Activated CD4-positive, alpha-beta T cell treated with anti-CD3 and anti-CD28 coated beads, Interleukin-2, amount 10 ng/mL, durations not matched to agents 24 days and 14 days (primary cell): Measurements from ENCODE around the gene SFMBT1. TPM values are rescaled to one million over a fixed set of nuclear protein-coding genes. Genes with fewer than 3 reads are reported as not detected.

Experiments
- DNase-seq: peaks from one replicate; pipeline ENCODE4 v3.0.0; 2022
- H3K27ac Mint-ChIP-seq: one replicate; pipeline ENCODE4 v1.8.0; 2022; ENCODE audit warnings: mild to moderate bottlenecking, mixed read lengths
- H3K27me3 Mint-ChIP-seq: one replicate; pipeline ENCODE4 v1.8.0; 2022; ENCODE audit warnings: mixed read lengths
- H3K36me3 Mint-ChIP-seq: one replicate; pipeline ENCODE4 v1.8.0; 2022; ENCODE audit warnings: low read depth, mild to moderate bottlenecking, mixed read lengths
- H3K4me1 Mint-ChIP-seq: one replicate; pipeline ENCODE4 v1.8.0; 2021; ENCODE audit warnings: mixed read lengths
- H3K4me3 Mint-ChIP-seq: one replicate; pipeline ENCODE4 v1.8.0; 2022; ENCODE audit warnings: mild to moderate bottlenecking, moderate library complexity, mixed read lengths
- H3K9me3 Mint-ChIP-seq: one replicate; pipeline ENCODE4 v1.8.0; 2021; ENCODE audit warnings: mixed read lengths
- intact Hi-C: fragments of 100-400 bp; cut with micrococcal nuclease; formaldehyde crosslinking; loops from one replicate; pipeline ENCODE4 v1.15.1; 2023
- total RNA-seq: library from RNA; stranded (reverse); gene quantifications from 2 replicates; pipeline ENCODE4 v1.2.3, GENCODE V29; 2022

The SFMBT1 gene
- total RNA-seq, 1 donor from 2014 or later = 28.6 TPM

GRCh38 chr3:52895418-52895817 lies 150.5 kb downstream of the SFMBT1 start:
- intact Hi-C loops = loop anchor here (1.0 to 10.0 kb wide), 5 partner anchors 88 to 361 kb away; partner anchors contain the start of genes GLT8D1, NEK4, NT5DC2 and SPCS1
- DNase-seq = no peak
- peak overlapping the region; percentile 40 for H3K27ac Mint-ChIP-seq
- H3K4me1 Mint-ChIP-seq = peaks cover 55% of the 10 kb centered on the region
- H3K9me3 Mint-ChIP-seq = no peaks in the 10 kb centered on the region
- H3K4me3 Mint-ChIP-seq = peak overlapping the region; percentile 94
- H3K36me3 Mint-ChIP-seq = peaks cover 21% of the 10 kb centered on the region
- H3K27me3 Mint-ChIP-seq = no peaks in the 10 kb centered on the region

GRCh38 chr3:52894756-52895155 lies 151.1 kb downstream of the SFMBT1 start:
- intact Hi-C loops = loop anchor here (1.0 to 10.0 kb wide), 5 partner anchors 89 to 360 kb away; partner anchors contain the start of genes GLT8D1, NEK4, NT5DC2 and SPCS1
- peaks cover 21% of the 10 kb centered on the region for H3K36me3 Mint-ChIP-seq
- DNase-seq = no peak
- H3K9me3 Mint-ChIP-seq = no peaks in the 10 kb centered on the region
- H3K4me3 Mint-ChIP-seq = peak overlapping the region; percentile 94
- peak overlapping the region; percentile 40 for H3K27ac Mint-ChIP-seq
- H3K27me3 Mint-ChIP-seq = no peaks in the 10 kb centered on the region
- peaks cover 59% of the 10 kb centered on the region for H3K4me1 Mint-ChIP-seq

GRCh38 chr3:52893723-52894122 lies 152.2 kb downstream of the SFMBT1 start:
- no peak for DNase-seq
- Mint-ChIP-seq H3K4me3 (peak overlapping the region; percentile 70), H3K9me3 (no peaks in the 10 kb centered on the region), H3K36me3 (peaks cover 21% of the 10 kb centered on the region), H3K27me3 (no peaks in the 10 kb centered on the region), H3K27ac (no peak overlapping the region), H3K4me1 (peaks cover 59% of the 10 kb centered on the region)
- intact Hi-C loops = loop anchor here (2.0 to 10.0 kb wide), 3 partner anchors 19 to 359 kb away; partner anchors contain the start of genes GLT8D1, NT5DC2, SPCS1 and UQCC5

- Mint-ChIP-seq H3K27me3 (no peaks in the 10 kb centered on the region), H3K9me3 (no peaks in the 10 kb centered on the region), H3K36me3 (peaks cover 20% of the 10 kb centered on the region), H3K4me3 (peak overlapping the region; percentile 70), H3K4me1 (peaks cover 56% of the 10 kb centered on the region), H3K27ac (peak overlapping the region; percentile 72)
- intact Hi-C loops = loop anchor here (2.0 to 10.0 kb wide), 3 partner anchors 18 to 358 kb away; partner anchors contain the start of genes GLT8D1, NT5DC2, SPCS1 and UQCC5
- DNase-seq = no peak
These were observed 153.1 kb downstream of the SFMBT1 start for GRCh38 chr3:52892625-52893311.

GRCh38 chr3:52892290-52892624 lies 153.6 kb downstream of the SFMBT1 start:
- no peak for DNase-seq
- H3K36me3 Mint-ChIP-seq = peaks cover 20% of the 10 kb centered on the region
- peak overlapping the region; percentile 70 for H3K4me3 Mint-ChIP-seq
- intact Hi-C loops = loop anchor here (2.0 to 10.0 kb wide), 3 partner anchors 17 to 357 kb away; partner anchors contain the start of genes GLT8D1, NT5DC2, SPCS1 and UQCC5
- H3K27me3 Mint-ChIP-seq = no peaks in the 10 kb centered on the region
- no peaks in the 10 kb centered on the region for H3K9me3 Mint-ChIP-seq
- peaks cover 56% of the 10 kb centered on the region for H3K4me1 Mint-ChIP-seq
- H3K27ac Mint-ChIP-seq = peak overlapping the region; percentile 26

- no peak for DNase-seq
- Mint-ChIP-seq H3K27ac (peak overlapping the region; percentile 60), H3K27me3 (no peaks in the 10 kb centered on the region), H3K4me3 (no peak overlapping the region), H3K9me3 (no peaks in the 10 kb centered on the region), H3K36me3 (peaks cover 20% of the 10 kb centered on the region), H3K4me1 (peaks cover 53% of the 10 kb centered on the region)
- intact Hi-C loops = loop anchor here (2.0 to 10.0 kb wide), 3 partner anchors 17 to 357 kb away; partner anchors contain the start of genes GLT8D1, NT5DC2, SPCS1 and UQCC5
These were observed 154.2 kb downstream of the SFMBT1 start for GRCh38 chr3:52891615-52892081.

GRCh38 chr3:52891164-52891563 lies 154.7 kb downstream of the SFMBT1 start:
- H3K4me3 Mint-ChIP-seq = peak overlapping the region; percentile 6
- intact Hi-C loops = loop anchor here (10.0 kb wide), 2 partner anchors 186 to 356 kb away; partner anchors contain the start of genes GLT8D1, NT5DC2, SPCS1 and UQCC5
- no peak for DNase-seq

GRCh38 chr3:52890735-52891134 lies 155.1 kb downstream of the SFMBT1 start:
- no peaks in the 10 kb centered on the region for H3K9me3 Mint-ChIP-seq
- peaks cover 45% of the 10 kb centered on the region for H3K4me1 Mint-ChIP-seq
- H3K36me3 Mint-ChIP-seq = peaks cover 22% of the 10 kb centered on the region
- intact Hi-C loops = loop anchor here (10.0 kb wide), 2 partner anchors 186 to 356 kb away; partner anchors contain the start of genes GLT8D1, NT5DC2, SPCS1 and UQCC5
- DNase-seq = no peak
- no peaks in the 10 kb centered on the region for H3K27me3 Mint-ChIP-seq
- H3K27ac Mint-ChIP-seq = no peak overlapping the region
- no peak overlapping the region for H3K4me3 Mint-ChIP-seq

More at GRCh38 chr3:52891164-52891563, 154.7 kb downstream of the SFMBT1 start:
- Mint-ChIP-seq H3K9me3 (no peaks in the 10 kb centered on the region), H3K36me3 (peaks cover 20% of the 10 kb centered on the region), H3K4me1 (peaks cover 49% of the 10 kb centered on the region), H3K27ac (peak overlapping the region; percentile 60), H3K27me3 (no peaks in the 10 kb centered on the region)

GRCh38 chr3:52889901-52890300 lies 156.0 kb downstream of the SFMBT1 start:
- H3K4me1 Mint-ChIP-seq = peaks cover 36% of the 10 kb centered on the region
- intact Hi-C loops = loop anchor here (10.0 kb wide), 2 partner anchors 185 to 355 kb away; partner anchors contain the start of genes GLT8D1, NT5DC2, SPCS1 and UQCC5
- no peaks in the 10 kb centered on the region for H3K27me3 Mint-ChIP-seq
- no peaks in the 10 kb centered on the region for H3K9me3 Mint-ChIP-seq
- no peak overlapping the region for H3K4me3 Mint-ChIP-seq
- peaks cover 25% of the 10 kb centered on the region for H3K36me3 Mint-ChIP-seq
- no peak for DNase-seq
- H3K27ac Mint-ChIP-seq = no peak overlapping the region

- intact Hi-C loops = no loop called here
- H3K4me1 Mint-ChIP-seq = peaks cover 18% of the 10 kb centered on the region
- DNase-seq = no peak
- no peak overlapping the region for H3K27ac Mint-ChIP-seq
- H3K27me3 Mint-ChIP-seq = no peaks in the 10 kb centered on the region
- no peak overlapping the region for H3K4me3 Mint-ChIP-seq
- H3K36me3 Mint-ChIP-seq = peaks cover 19% of the 10 kb centered on the region
- no peaks in the 10 kb centered on the region for H3K9me3 Mint-ChIP-seq
These were observed 158.7 kb downstream of the SFMBT1 start for GRCh38 chr3:52887166-52887565.

- Mint-ChIP-seq H3K4me3 (no peak overlapping the region), H3K27me3 (no peaks in the 10 kb centered on the region), H3K36me3 (peaks cover 19% of the 10 kb centered on the region), H3K27ac (no peak overlapping the region), H3K9me3 (no peaks in the 10 kb centered on the region), H3K4me1 (peaks cover 14% of the 10 kb centered on the region)
- DNase-seq = no peak
- intact Hi-C loops = no loop called here
These were observed 159.7 kb downstream of the SFMBT1 start for GRCh38 chr3:52886049-52886730.

GRCh38 chr3:52882377-52882776 lies 163.5 kb downstream of the SFMBT1 start:
- peaks cover 12% of the 10 kb centered on the region for H3K4me1 Mint-ChIP-seq
- DNase-seq = no peak
- H3K4me3 Mint-ChIP-seq = no peak overlapping the region
- peaks cover 17% of the 10 kb centered on the region for H3K36me3 Mint-ChIP-seq
- no peaks in the 10 kb centered on the region for H3K9me3 Mint-ChIP-seq
- H3K27me3 Mint-ChIP-seq = no peaks in the 10 kb centered on the region
- no peak overlapping the region for H3K27ac Mint-ChIP-seq
- intact Hi-C loops = no loop called here

- no peak for DNase-seq
- Mint-ChIP-seq H3K9me3 (no peaks in the 10 kb centered on the region), H3K27ac (no peak overlapping the region), H3K36me3 (peaks cover 17% of the 10 kb centered on the region), H3K4me1 (peaks cover 12% of the 10 kb centered on the region), H3K27me3 (no peaks in the 10 kb centered on the region), H3K4me3 (no peak overlapping the region)
- intact Hi-C loops = no loop called here
These were observed 164.0 kb downstream of the SFMBT1 start for GRCh38 chr3:52881871-52882270.
